Measurements from ENCODE around the gene SLC35G3. TPM values are rescaled to one million over a fixed set of nuclear protein-coding genes. Genes with fewer than 3 reads are reported as not detected.

The SLC35G3 gene
- total RNA-seq, 1 experiment from 2014 or later: not detected

DNA sequence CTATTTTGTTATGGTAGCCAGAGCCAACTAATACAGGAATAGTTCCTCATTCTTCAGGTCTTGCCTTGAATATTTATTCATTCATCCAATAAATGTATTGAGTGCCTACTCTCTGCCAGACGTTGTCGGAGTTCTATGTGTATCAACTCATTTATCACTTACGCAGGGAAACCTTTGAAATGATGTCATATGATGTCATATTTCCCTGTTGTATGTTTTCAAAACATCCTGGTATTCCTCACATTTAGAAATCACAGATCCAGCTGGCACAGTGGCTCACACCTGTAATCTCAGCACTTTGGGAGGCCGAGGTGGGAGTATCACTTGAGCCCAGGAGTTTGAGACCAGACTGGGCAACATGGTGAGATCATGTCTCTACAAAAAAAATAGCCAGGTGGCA, 49.4 kb downstream of the SLC35G3 start:
- POLR2A ChIA-PET (ENCODE audit: unreplicated experiment): no interaction called here
- Histone ChIP-seq H3K27ac (ENCODE audit: low read length) (no peak overlapping the region), H3K4me2 (ENCODE audit: low read length) (no peak overlapping the region), H3K4me1 (ENCODE audit: insufficient read depth, low read length) (no peaks in the 10 kb centered on the region; the same call in 1 of the 2 replicates), H4K20me1 (ENCODE audit: low read length) (0 out of 2 replicates have a peak, but pooled peaks cover 5% of the 10 kb centered on the region), H3K27me3 (ENCODE audit: low read length) (no peaks in the 10 kb centered on the region), H3F3A (ENCODE audit: low read length, unreplicated experiment) (no peaks in the 10 kb centered on the region), H3K4me3 (ENCODE audit: low read length) (no peak overlapping the region), H3K9ac (ENCODE audit: low read length) (no peak overlapping the region), H3K9me2 (replicated peaks; ENCODE audit: low read length) (no peaks in the 10 kb centered on the region), H3K9me3 (ENCODE audit: low read length) (no peaks in the 10 kb centered on the region), H3K36me3 (ENCODE audit: low read depth, low read length) (0 out of 2 replicates have a peak, but pooled peaks cover under 1% of the 10 kb centered on the region), H3K79me2 (ENCODE audit: low read length) (peaks cover 21% of the 10 kb centered on the region), H2AFZ (ENCODE audit: low read length) (no peak overlapping the region)
- ATAC-seq (no peak), DNase-seq (no peak)
- CTCF ChIA-PET: no interaction called here
- BruUV-seq (replicated peaks): no TSS peak
- TF ChIP-seq EZH2 (IDR thresholded peaks at IDR 0.05; ENCODE audit: low read length, unreplicated experiment) (no peak), EZH2phosphoT487 (IDR thresholded peaks at IDR 0.05; ENCODE audit: borderline replicate concordance, low read length) (no peak), CTCF (conservative IDR thresholded peaks at IDR 0.05; ENCODE audit: low read depth, low read length) (no peak)
- intact Hi-C loops (cut with micrococcal nuclease): no loop called here

Other genes starting within 250 kb of the SLC35G3 start
- 0.33 TPM in 1 of 2 replicates, not detected in the other for gene CCT6B, start 232.9 kb downstream of the SLC35G3 start, total RNA-seq (2014; rRNA removed)
- 5.0 and 9.6 TPM in 2 replicates for gene ZNF830, start 232.9 kb downstream of the SLC35G3 start, total RNA-seq (2014; rRNA removed)
- gene LIG3, start 213.9 kb downstream of the SLC35G3 start, total RNA-seq (2014; rRNA removed): 43.2 and 53.6 TPM in 2 replicates
- 37.7 and 46.4 TPM in 2 replicates for gene RFFL, start 130.7 kb downstream of the SLC35G3 start, total RNA-seq (2014; rRNA removed)
- 10.7 and 16.5 TPM in 2 replicates for gene RAD51D, start 74.5 kb downstream of the SLC35G3 start, total RNA-seq (2014; rRNA removed)
- gene FNDC8, start 72.8 kb downstream of the SLC35G3 start, total RNA-seq (2014; rRNA removed): not detected in 2 replicates
- 18.6 and 33.5 TPM in 2 replicates for gene NLE1, start 52.1 kb downstream of the SLC35G3 start, total RNA-seq (2014; rRNA removed)
- gene UNC45B, start 46.6 kb downstream of the SLC35G3 start, total RNA-seq (2014; rRNA removed): not detected in 2 replicates
- gene SLFN5, start 48.7 kb upstream of the SLC35G3 start, total RNA-seq (2014; rRNA removed): 7.5 and 14.5 TPM in 2 replicates
- gene SLFN11, start 179.2 kb upstream of the SLC35G3 start, total RNA-seq (2014; rRNA removed): 7.5 and 13.9 TPM in 2 replicates
- not detected in 2 replicates for gene SLFN12, start 238.1 kb upstream of the SLC35G3 start, total RNA-seq (2014; rRNA removed)